ENCODE data around the gene NCOA7.
"Not testable (repeated sequence)": the region's sequence is repeated elsewhere in the genome, so short reads cannot be mapped to it uniquely, and the experiment has no call there.

The NCOA7 gene

DNA sequence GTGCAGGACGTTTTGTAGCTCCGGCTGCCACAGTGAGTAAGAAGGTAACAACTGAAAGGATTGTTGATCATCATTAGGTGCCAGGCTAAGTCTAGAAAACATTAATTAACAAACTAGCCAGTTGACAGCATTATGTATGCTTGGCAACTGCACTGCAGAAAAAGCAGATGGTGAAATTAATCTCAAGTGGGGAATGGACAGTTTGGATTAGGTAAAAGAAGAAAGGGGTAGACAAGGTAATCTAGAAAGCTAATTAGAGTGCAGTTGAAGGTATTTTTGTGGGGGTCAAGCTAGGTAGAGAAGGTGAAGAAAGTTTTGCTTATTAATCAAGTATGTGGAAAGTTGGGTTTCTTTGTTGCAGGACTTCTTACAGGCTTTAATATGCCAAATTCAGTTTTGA, 96.2 kb downstream of the NCOA7 start:
- DNase-seq (ENCODE audit: low spot score in 2 of 2) (no peak), ATAC-seq (replicated peaks; ENCODE audit: extremely low read depth, poor library complexity, severe bottlenecking) (no peak)
- H3K4me1 Mint-ChIP-seq, result peaks cover 5% of the 10 kb centered on the region
- no peak overlapping the region for H3K27ac Mint-ChIP-seq (ENCODE audit: low read depth)
- H3K27me3 Mint-ChIP-seq, result no peaks in the 10 kb centered on the region
- H3K4me3 Mint-ChIP-seq, result no peak overlapping the region
- peaks cover 38% of the 10 kb centered on the region for H3K36me3 Mint-ChIP-seq (ENCODE audit: insufficient read depth)
- H3K9me3 Mint-ChIP-seq, result no peaks in the 10 kb centered on the region

DNA sequence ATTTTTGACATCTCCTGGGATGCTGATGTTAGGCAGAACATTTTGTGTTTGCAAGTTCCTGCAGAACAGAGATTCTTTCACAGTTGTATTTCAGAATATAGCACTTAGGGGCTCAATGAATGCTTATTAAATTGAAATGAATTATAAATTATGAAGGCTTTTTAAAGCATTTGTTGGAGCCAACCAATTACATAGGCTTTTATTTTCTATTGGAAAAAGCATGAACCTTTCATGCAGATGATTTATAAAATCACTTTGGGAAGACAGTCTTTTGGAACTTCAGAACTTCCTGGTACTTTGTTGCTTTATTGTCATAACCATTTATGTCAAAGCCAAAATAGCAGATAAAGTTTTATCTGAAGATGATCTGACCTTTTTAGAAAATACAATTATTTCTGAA, 96.6 kb downstream of the NCOA7 start:
- Mint-ChIP-seq H3K36me3 (ENCODE audit: insufficient read depth) (peaks cover 33% of the 10 kb centered on the region), H3K27ac (ENCODE audit: low read depth) (no peak overlapping the region)
- no peak for ATAC-seq (replicated peaks; ENCODE audit: extremely low read depth, poor library complexity, severe bottlenecking)

DNA sequence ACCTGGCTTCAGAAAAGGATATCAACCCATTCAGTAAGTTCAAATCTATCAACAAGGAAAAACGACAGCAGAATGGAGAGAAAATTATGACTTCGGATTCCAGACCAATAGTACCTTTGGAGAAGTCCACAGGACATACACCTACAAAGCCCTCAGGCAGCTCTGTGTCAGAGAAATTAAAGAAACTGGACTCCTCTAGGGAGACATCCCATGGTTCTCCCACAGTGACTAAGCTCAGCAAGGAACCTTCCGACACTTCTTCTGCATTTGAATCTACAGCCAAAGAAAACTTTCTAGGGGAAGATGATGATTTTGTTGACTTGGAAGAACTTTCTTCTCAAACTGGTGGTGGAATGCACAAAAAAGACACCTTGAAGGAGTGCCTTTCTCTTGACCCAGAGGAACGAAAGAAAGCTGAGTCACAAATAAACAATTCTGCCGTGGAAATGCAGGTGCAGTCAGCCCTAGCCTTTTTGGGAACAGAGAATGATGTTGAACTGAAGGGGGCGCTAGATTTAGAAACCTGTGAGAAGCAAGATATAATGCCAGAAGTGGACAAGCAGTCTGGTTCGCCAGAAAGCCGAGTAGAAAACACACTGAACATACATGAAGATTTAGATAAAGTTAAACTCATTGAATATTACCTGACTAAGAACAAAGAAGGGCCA, 98.4 kb downstream of the NCOA7 start:
- DNase-seq (ENCODE audit: low spot score in 2 of 2) (no peak), ATAC-seq (replicated peaks; ENCODE audit: extremely low read depth, poor library complexity, severe bottlenecking) (no peak)

More for the DNA sequence above, 96.6 kb downstream of the NCOA7 start:
- H3K9me3 Mint-ChIP-seq, result no peaks in the 10 kb centered on the region
- H3K4me3 Mint-ChIP-seq, result no peak overlapping the region
- peaks cover 5% of the 10 kb centered on the region for H3K4me1 Mint-ChIP-seq
- DNase-seq (ENCODE audit: low spot score in 2 of 2), result no peak
- no peaks in the 10 kb centered on the region for H3K27me3 Mint-ChIP-seq

DNA sequence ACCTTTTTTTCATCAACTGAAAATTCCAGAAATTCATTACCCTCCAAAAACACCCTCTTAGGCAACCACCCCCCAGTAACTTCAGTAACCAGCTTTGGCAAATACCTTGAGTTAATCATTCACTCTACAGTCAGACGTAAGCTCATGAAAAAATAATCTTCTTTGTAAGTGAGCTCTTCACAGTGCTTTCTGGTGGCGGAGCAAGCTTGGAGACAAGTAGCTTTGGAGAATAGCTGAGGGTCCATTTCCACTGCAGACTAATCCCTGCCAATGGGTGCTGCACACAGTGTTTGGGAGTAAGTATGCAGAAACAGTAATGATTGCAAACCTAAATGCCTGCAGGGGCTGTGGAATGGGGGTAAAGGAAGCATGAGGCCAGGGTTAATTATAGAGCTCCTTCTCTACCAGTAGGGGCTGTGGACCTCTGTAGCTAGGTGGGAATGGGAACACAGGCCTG, 109.0 kb downstream of the NCOA7 start:
- Mint-ChIP-seq H3K36me3 (ENCODE audit: insufficient read depth) (peaks cover 16% of the 10 kb centered on the region), H3K27me3 (no peaks in the 10 kb centered on the region), H3K4me3 (no peak overlapping the region), H3K27ac (ENCODE audit: low read depth) (no peak overlapping the region), H3K4me1 (no peaks in the 10 kb centered on the region), H3K9me3 (no peaks in the 10 kb centered on the region)
- ATAC-seq (replicated peaks; ENCODE audit: extremely low read depth, poor library complexity, severe bottlenecking) (no peak), DNase-seq (ENCODE audit: low spot score in 2 of 2) (no peak)

More for the DNA sequence above, 98.4 kb downstream of the NCOA7 start:
- no peaks in the 10 kb centered on the region for H3K9me3 Mint-ChIP-seq
- H3K36me3 Mint-ChIP-seq (ENCODE audit: insufficient read depth), result peaks cover 18% of the 10 kb centered on the region
- no peak overlapping the region for H3K27ac Mint-ChIP-seq (ENCODE audit: low read depth)
- peaks cover 5% of the 10 kb centered on the region for H3K4me1 Mint-ChIP-seq
- no peak overlapping the region for H3K4me3 Mint-ChIP-seq
- H3K27me3 Mint-ChIP-seq, result no peaks in the 10 kb centered on the region

DNA sequence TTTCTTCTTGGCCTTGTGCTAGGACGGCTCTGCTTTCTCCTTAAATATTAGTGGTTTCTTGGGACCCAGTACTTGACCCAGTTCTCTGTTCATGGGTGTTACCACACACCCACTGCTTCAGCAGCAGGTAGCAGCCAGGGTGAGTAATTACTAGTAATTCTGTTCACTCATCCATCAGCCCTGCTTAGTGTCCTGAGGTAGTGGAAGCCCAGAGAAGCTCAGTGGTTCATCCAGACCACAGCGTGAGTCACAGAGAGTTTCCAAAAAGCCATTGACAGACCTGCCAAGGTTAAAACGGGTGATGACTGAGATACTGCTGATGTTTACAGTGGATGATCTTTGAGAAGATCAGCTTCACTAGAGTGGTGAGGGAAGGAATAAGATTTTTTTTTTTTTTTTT, 114.1 kb downstream of the NCOA7 start:
- peaks cover 8% of the 10 kb centered on the region for H3K4me1 Mint-ChIP-seq
- DNase-seq (ENCODE audit: low spot score in 2 of 2), result no peak

DNA sequence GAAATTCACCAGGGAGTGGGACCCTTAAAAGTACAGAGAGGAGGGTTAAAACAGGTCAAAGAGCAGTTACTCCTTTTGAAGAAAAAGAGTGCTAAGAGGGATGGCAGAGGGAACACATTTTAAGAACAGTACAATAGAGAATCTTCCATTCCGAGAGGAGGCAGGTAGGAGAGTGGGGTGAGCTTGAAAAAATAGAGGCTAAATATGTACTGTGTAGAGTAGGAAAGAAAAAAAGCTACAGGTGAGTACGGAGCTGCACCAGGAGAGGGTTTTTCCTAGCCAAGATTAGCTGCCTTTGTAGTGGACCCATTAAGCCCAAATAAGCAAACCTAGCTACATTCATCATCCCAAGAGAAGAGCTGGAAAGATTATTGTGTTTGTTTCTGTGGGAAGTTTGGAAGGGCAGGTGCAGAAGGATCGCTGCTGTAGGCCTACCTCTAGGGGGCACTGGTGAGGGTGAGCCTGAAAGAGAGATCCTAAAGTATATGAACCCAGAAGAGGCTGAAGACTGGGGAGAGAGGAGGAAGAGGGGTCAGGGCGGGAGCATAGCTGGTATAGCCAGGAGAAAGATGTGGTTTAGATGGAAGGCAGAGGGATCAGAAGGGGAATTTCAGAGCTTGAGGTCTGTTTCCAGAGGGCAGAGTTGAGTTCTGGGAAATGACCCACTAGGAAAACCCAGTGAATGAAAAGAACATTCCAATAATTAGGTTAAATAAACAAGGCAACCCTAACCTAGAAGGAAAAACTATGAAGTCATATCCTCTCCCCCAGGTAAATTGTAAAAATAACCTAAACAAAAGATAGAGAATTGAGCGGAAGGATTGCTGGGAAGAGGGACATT, 115.6 kb downstream of the NCOA7 start:
- Mint-ChIP-seq H3K27ac (ENCODE audit: low read depth) (no peak overlapping the region), H3K27me3 (no peaks in the 10 kb centered on the region), H3K4me1 (peaks cover 8% of the 10 kb centered on the region), H3K4me3 (no peak overlapping the region), H3K36me3 (ENCODE audit: insufficient read depth) (peaks cover 8% of the 10 kb centered on the region), H3K9me3 (no peaks in the 10 kb centered on the region)
- peak; percentile 14 for ATAC-seq (replicated peaks; ENCODE audit: extremely low read depth, poor library complexity, severe bottlenecking)
- DNase-seq (ENCODE audit: low spot score in 2 of 2), result no peak

More for the DNA sequence above, 114.1 kb downstream of the NCOA7 start:
- H3K4me3 Mint-ChIP-seq, result no peak overlapping the region
- H3K36me3 Mint-ChIP-seq (ENCODE audit: insufficient read depth), result peaks cover 8% of the 10 kb centered on the region
- H3K27me3 Mint-ChIP-seq, result no peaks in the 10 kb centered on the region
- no peaks in the 10 kb centered on the region for H3K9me3 Mint-ChIP-seq
- no peak overlapping the region for H3K27ac Mint-ChIP-seq (ENCODE audit: low read depth)
- ATAC-seq (replicated peaks; ENCODE audit: extremely low read depth, poor library complexity, severe bottlenecking), result peak; percentile 36

DNA sequence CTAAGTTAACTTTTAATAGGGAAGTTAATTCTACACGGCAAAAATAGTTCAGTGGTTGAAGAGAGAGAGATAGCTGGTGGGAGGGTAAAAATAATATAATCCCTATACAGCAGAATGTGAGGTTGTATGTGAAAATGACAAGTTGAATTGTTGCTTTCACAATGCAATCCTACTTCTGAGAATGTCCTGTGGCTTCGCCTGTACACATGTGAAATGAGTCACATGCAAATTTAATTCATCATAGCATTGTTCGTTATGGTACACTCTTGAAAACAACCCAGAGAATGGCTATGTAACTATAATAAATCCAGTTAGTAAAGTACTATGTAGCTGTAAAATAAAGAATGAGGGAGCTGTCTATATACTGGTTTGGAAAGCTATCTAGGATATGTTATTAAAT, 119.8 kb downstream of the NCOA7 start:
- DNase-seq (ENCODE audit: low spot score in 2 of 2) (no peak), ATAC-seq (replicated peaks; ENCODE audit: extremely low read depth, poor library complexity, severe bottlenecking) (no peak)
- Mint-ChIP-seq H3K4me1 (peaks cover 8% of the 10 kb centered on the region), H3K9me3 (no peaks in the 10 kb centered on the region), H3K27ac (ENCODE audit: low read depth) (no peak overlapping the region), H3K27me3 (no peaks in the 10 kb centered on the region), H3K4me3 (no peak overlapping the region), H3K36me3 (ENCODE audit: insufficient read depth) (peaks cover 9% of the 10 kb centered on the region)

DNA sequence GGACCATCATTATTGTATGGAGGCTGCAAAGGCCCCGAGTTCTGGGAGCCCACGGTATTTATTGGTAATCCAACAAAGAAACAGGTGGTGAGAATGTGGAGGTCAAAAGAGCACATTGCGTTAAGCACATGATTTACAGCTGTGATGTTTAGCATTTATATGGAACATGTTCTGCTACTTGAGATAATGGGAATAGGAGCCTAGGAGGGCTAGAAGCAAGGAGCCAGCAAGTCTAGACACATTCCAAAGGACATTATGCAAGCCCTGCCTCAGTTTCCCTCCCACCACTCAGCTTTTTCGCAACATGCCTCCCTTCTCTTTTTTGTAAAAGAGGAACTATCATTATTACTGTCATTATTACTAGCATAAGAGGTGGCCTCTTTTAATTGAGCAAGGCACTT, 120.3 kb downstream of the NCOA7 start:
- H3K36me3 Mint-ChIP-seq (ENCODE audit: insufficient read depth); H3K27ac Mint-ChIP-seq (ENCODE audit: low read depth); H3K27me3 Mint-ChIP-seq; H3K9me3 Mint-ChIP-seq; H3K4me3 Mint-ChIP-seq; DNase-seq (ENCODE audit: low spot score in 2 of 2); ATAC-seq (replicated peaks; ENCODE audit: extremely low read depth, poor library complexity, severe bottlenecking); H3K4me1 Mint-ChIP-seq: not testable (repeated sequence)

DNA sequence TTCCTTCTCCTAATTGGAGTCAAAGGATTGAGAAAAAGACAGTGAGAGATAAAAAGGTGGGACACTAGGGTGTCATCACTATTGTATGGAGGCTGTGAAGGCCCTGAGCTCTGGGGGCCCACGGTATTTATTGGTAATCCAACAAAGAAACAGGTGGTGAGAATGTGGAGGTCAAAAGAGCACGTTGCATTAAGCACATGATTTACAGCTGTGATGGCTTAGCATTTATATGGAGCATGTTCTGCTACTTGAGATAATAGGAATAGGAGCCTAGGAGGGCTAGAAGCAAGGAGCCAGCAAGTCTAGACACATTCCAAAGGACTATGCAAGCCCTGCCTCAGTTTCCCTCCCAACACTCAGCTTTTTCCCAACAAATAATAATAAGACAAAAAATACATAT, 121.7 kb downstream of the NCOA7 start:
- not testable (repeated sequence) for H3K27ac Mint-ChIP-seq (ENCODE audit: low read depth)

DNA sequence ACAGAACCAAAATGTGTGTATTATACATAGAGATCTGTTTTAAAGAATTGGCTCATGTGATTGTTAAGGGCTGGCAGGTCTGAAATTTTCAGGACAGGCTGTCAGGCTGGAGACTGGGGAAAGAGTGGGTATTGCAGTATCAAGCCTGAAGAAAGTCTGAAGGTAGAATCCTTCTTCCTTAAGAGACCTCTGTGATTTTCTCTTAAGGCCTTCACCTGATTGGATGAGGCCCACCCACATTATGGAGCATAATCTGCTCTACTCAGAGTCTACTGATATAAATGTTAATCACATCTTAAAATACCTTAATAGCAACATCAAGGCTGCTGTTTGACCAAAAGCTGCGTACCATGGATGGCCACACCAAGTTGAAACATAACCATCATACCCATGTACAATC, 122.4 kb downstream of the NCOA7 start:
- DNase-seq (ENCODE audit: low spot score in 2 of 2) (no peak), ATAC-seq (replicated peaks; ENCODE audit: extremely low read depth, poor library complexity, severe bottlenecking) (no peak)
- Mint-ChIP-seq H3K27me3 (no peaks in the 10 kb centered on the region), H3K27ac (ENCODE audit: low read depth) (no peak overlapping the region), H3K36me3 (ENCODE audit: insufficient read depth) (peaks cover 11% of the 10 kb centered on the region), H3K4me1 (peaks cover 6% of the 10 kb centered on the region), H3K9me3 (no peaks in the 10 kb centered on the region), H3K4me3 (no peak overlapping the region)

More for the DNA sequence above, 121.7 kb downstream of the NCOA7 start:
- H3K36me3 Mint-ChIP-seq (ENCODE audit: insufficient read depth), result peaks cover 11% of the 10 kb centered on the region
- not testable (repeated sequence) for H3K27me3 Mint-ChIP-seq; H3K4me3 Mint-ChIP-seq; H3K9me3 Mint-ChIP-seq; DNase-seq (ENCODE audit: low spot score in 2 of 2); H3K4me1 Mint-ChIP-seq; ATAC-seq (replicated peaks; ENCODE audit: extremely low read depth, poor library complexity, severe bottlenecking)

DNA sequence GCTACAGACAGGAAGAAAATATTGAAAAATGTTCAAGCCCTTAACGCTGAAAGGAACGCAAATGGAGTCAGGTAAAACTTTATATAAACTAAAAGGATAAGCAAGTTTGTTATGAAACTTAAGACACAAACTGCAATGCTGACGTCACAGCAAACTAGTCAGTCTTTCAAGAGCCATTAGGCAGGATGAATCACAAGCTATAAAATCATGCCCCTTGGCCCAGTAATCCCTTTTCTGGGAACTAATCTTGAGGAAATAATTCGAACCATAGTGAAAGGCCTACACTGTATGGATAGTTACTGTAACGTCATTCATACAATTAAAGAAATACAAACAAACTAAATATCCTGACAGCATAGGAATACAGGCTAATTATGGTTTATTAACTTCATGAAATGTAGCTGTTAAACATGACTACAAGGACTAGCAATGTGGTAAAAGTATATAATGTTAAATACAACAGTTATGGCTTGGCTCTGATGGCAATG, 123.1 kb downstream of the NCOA7 start:
- H3K27me3 Mint-ChIP-seq, result no peaks in the 10 kb centered on the region
- no peak for DNase-seq (ENCODE audit: low spot score in 2 of 2)
- no peak overlapping the region for H3K4me3 Mint-ChIP-seq
- no peaks in the 10 kb centered on the region for H3K9me3 Mint-ChIP-seq
- peaks cover 11% of the 10 kb centered on the region for H3K36me3 Mint-ChIP-seq (ENCODE audit: insufficient read depth)
- H3K27ac Mint-ChIP-seq (ENCODE audit: low read depth), result no peak overlapping the region
- no peak for ATAC-seq (replicated peaks; ENCODE audit: extremely low read depth, poor library complexity, severe bottlenecking)
- peaks cover 13% of the 10 kb centered on the region for H3K4me1 Mint-ChIP-seq

DNA sequence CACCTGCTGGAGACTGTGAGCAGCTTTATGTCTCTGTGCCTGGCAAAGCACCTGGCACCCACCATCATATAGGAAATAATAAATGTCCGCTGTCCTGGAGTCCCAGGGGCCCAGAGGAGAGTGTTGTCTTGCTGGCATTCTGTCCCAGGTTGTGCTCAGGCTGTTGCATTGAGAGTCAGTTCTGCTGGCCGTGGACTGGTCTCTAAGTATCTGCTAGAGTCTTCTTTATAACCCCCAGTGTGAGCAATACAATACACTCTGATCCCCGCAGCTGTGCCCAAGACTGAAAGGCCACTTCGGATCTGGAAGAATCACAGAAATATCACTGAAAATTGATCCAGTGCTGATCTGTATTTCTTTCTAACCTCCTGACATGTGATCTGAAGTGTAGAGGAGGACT, 127.5 kb downstream of the NCOA7 start:
- Mint-ChIP-seq H3K9me3 (no peaks in the 10 kb centered on the region), H3K27me3 (no peaks in the 10 kb centered on the region), H3K36me3 (ENCODE audit: insufficient read depth) (peaks cover 26% of the 10 kb centered on the region), H3K4me3 (no peak overlapping the region), H3K4me1 (peaks cover 18% of the 10 kb centered on the region), H3K27ac (ENCODE audit: low read depth) (peak overlapping the region; percentile 93)
- DNase-seq (ENCODE audit: low spot score in 2 of 2), result no peak
- no peak for ATAC-seq (replicated peaks; ENCODE audit: extremely low read depth, poor library complexity, severe bottlenecking)
